Mucosa of stomach (tissue), 1 donor: Measurements from ENCODE around the gene CCDC177.

Experiments used
- H3K27me3 ChIP-seq: one replicate; pipeline ENCODE4 v1.7.0; 2013; ENCODE audit warnings: mild to moderate bottlenecking, low read length; ENCODE audit not compliant: control insufficient read depth, insufficient read depth
- H3K36me3 ChIP-seq: one replicate; pipeline ENCODE4 v1.7.0; 2013; ENCODE audit warnings: low read length; ENCODE audit not compliant: control insufficient read depth, insufficient read depth
- H3K4me1 ChIP-seq: one replicate; pipeline ENCODE4 v1.7.0; 2013; ENCODE audit warnings: mild to moderate bottlenecking, low read length; ENCODE audit not compliant: control insufficient read depth, insufficient read depth
- H3K4me3 ChIP-seq: one replicate; pipeline ENCODE4 v1.7.0; 2013; ENCODE audit warnings: low read length
- H3K9ac ChIP-seq: one replicate; pipeline ENCODE4 v1.7.0; 2013; ENCODE audit warnings: mild to moderate bottlenecking, low read length, moderate library complexity
- H3K9me3 ChIP-seq: one replicate; pipeline ENCODE4 v1.7.0; 2013; ENCODE audit warnings: mild to moderate bottlenecking, low read length, moderate library complexity; ENCODE audit not compliant: control insufficient read depth
- donor health status: Pancreatic carcinoma.

CCDC177 gene

GRCh38 chr14:69553252-69553651 lies 21.4 kb downstream of the CCDC177 start:
- Histone ChIP-seq H3K27me3 (peaks cover 28% of the 10 kb centered on the region), H3K9ac (no peak overlapping the region), H3K4me1 (no peaks in the 10 kb centered on the region), H3K36me3 (no peaks in the 10 kb centered on the region), H3K9me3 (no peaks in the 10 kb centered on the region), H3K4me3 (no peak overlapping the region)

- Histone ChIP-seq H3K9ac (no peak overlapping the region), H3K27me3 (peaks cover 35% of the 10 kb centered on the region), H3K36me3 (no peaks in the 10 kb centered on the region), H3K9me3 (no peaks in the 10 kb centered on the region), H3K4me1 (no peaks in the 10 kb centered on the region), H3K4me3 (no peak overlapping the region)
Measured at GRCh38 chr14:69551511-69551910, 23.2 kb downstream of the CCDC177 start.

GRCh38 chr14:69548566-69548965 lies 26.1 kb downstream of the CCDC177 start:
- peaks cover 36% of the 10 kb centered on the region for H3K27me3 ChIP-seq

GRCh38 chr14:69547701-69548348 lies 26.8 kb downstream of the CCDC177 start:
- no peaks in the 10 kb centered on the region for H3K4me1 ChIP-seq
- H3K36me3 ChIP-seq: no peaks in the 10 kb centered on the region
- peaks cover 36% of the 10 kb centered on the region for H3K27me3 ChIP-seq
- H3K9ac ChIP-seq: no peak overlapping the region
- no peaks in the 10 kb centered on the region for H3K9me3 ChIP-seq
- no peak overlapping the region for H3K4me3 ChIP-seq

More at GRCh38 chr14:69548566-69548965, 26.1 kb downstream of the CCDC177 start:
- no peaks in the 10 kb centered on the region for H3K36me3 ChIP-seq
- H3K4me3 ChIP-seq: no peak overlapping the region
- no peak overlapping the region for H3K9ac ChIP-seq
- no peaks in the 10 kb centered on the region for H3K4me1 ChIP-seq
- H3K9me3 ChIP-seq: no peaks in the 10 kb centered on the region

GRCh38 chr14:69543341-69544115 lies 31.1 kb downstream of the CCDC177 start:
- no peaks in the 10 kb centered on the region for H3K4me1 ChIP-seq
- H3K36me3 ChIP-seq: no peaks in the 10 kb centered on the region
- H3K4me3 ChIP-seq: no peak overlapping the region
- H3K9ac ChIP-seq: no peak overlapping the region
- peaks cover 15% of the 10 kb centered on the region for H3K27me3 ChIP-seq
- H3K9me3 ChIP-seq: no peaks in the 10 kb centered on the region

- Histone ChIP-seq H3K4me3 (no peak overlapping the region), H3K4me1 (peaks cover 9% of the 10 kb centered on the region), H3K9me3 (no peaks in the 10 kb centered on the region), H3K36me3 (no peaks in the 10 kb centered on the region), H3K9ac (no peak overlapping the region), H3K27me3 (peaks cover 6% of the 10 kb centered on the region)
Measured at GRCh38 chr14:69542311-69542710, 32.4 kb downstream of the CCDC177 start.

DNA sequence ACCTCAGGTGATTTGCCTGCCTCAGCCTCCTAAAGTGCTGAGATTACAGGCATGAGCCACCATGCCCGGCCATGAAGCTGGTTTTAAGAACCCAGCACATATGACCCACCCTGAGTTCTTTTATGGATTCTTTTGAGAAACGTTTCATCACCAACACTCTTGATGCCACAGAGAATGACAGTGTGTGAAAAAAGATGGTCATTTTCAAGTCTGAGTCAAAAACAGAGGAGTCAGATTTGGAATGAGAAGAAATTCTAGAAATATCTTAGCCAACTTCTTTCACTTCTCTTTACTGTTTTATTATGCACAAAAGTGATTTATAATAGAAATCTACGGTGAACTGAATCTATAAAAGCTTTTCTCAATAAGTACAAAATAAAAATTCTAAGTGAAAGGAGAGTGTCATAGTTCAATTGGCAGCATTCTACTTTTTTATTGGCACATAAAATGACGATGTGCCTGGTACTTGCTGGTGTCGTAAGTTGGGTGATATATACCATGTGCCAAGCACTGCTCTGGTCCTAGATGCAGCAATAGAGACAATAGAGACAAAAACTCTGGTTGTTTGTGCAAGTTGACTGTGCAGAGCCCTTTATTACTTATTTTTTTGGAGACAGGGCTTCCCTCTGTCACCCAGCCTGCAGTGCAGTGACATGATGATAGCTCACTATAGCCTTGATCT lies 33.9 kb downstream of the CCDC177 start:
- no peak overlapping the region for H3K4me3 ChIP-seq
- H3K4me1 ChIP-seq: peaks cover 15% of the 10 kb centered on the region
- H3K9ac ChIP-seq: no peak overlapping the region
- H3K9me3 ChIP-seq: no peaks in the 10 kb centered on the region
- no peaks in the 10 kb centered on the region for H3K36me3 ChIP-seq
- H3K27me3 ChIP-seq: peaks cover 6% of the 10 kb centered on the region

- H3K4me3 ChIP-seq: no peak overlapping the region
- H3K27me3 ChIP-seq: peaks cover 6% of the 10 kb centered on the region
- H3K4me1 ChIP-seq: peaks cover 15% of the 10 kb centered on the region
- no peaks in the 10 kb centered on the region for H3K9me3 ChIP-seq
- no peaks in the 10 kb centered on the region for H3K36me3 ChIP-seq
- no peak overlapping the region for H3K9ac ChIP-seq
Measured at GRCh38 chr14:69539631-69540410, 34.9 kb downstream of the CCDC177 start.

GRCh38 chr14:69538766-69539165 lies 35.9 kb downstream of the CCDC177 start:
- Histone ChIP-seq H3K36me3 (no peaks in the 10 kb centered on the region), H3K4me3 (no peak overlapping the region)

DNA sequence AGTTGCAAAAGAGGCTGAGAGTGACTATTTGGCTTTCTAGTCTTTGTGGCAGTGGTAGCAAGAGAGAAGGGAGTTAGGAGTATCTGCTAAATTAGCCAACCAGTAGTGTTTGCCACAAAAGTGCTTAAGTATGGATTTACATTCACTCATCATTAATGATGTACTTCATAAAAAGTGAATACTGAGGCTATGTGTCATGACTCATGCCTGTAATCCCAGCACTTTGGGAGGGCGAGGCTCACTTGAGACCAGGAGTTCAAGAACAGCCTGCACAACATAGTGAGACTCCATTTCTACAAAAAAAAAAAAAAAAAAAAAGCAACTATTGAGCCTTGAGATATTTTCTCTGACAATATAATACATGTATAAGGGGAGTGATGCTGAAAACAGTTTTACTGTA lies 36.8 kb downstream of the CCDC177 start:
- Histone ChIP-seq H3K36me3 (no peaks in the 10 kb centered on the region), H3K4me1 (peaks cover 21% of the 10 kb centered on the region), H3K27me3 (no peaks in the 10 kb centered on the region), H3K9ac (no peak overlapping the region), H3K4me3 (no peak overlapping the region), H3K9me3 (no peaks in the 10 kb centered on the region)

More at GRCh38 chr14:69538766-69539165, 35.9 kb downstream of the CCDC177 start:
- H3K27me3 ChIP-seq: no peaks in the 10 kb centered on the region
- H3K9ac ChIP-seq: no peak overlapping the region
- H3K9me3 ChIP-seq: no peaks in the 10 kb centered on the region
- H3K4me1 ChIP-seq: peaks cover 15% of the 10 kb centered on the region

DNA sequence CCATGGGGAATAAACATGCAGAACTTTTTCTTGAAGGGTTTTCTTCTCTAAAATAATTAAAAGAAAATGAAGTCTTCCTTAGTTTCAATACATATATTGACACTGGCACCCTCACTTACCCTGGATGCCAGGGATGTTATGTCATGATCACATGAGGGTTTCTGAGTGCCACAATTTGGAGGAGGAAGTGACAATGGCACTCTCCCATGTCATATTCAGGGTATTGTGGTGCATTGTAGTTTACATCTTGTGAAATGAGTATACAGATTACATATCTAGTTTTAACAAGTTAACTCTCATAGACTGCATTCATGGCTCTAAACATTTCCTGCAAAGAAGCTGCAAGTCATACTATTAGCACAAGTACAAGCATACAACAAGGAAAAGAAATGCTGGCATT lies 37.7 kb downstream of the CCDC177 start:
- no peaks in the 10 kb centered on the region for H3K36me3 ChIP-seq

More for the DNA sequence above, 37.7 kb downstream of the CCDC177 start:
- Histone ChIP-seq H3K9ac (no peak overlapping the region), H3K4me3 (no peak overlapping the region), H3K4me1 (peaks cover 30% of the 10 kb centered on the region), H3K27me3 (no peaks in the 10 kb centered on the region), H3K9me3 (no peaks in the 10 kb centered on the region)
